ENCODE data around the gene OR2M3.

The OR2M3 gene, protein sequence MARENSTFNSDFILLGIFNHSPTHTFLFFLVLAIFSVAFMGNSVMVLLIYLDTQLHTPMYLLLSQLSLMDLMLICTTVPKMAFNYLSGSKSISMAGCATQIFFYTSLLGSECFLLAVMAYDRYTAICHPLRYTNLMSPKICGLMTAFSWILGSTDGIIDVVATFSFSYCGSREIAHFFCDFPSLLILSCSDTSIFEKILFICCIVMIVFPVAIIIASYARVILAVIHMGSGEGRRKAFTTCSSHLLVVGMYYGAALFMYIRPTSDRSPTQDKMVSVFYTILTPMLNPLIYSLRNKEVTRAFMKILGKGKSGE

DNA sequence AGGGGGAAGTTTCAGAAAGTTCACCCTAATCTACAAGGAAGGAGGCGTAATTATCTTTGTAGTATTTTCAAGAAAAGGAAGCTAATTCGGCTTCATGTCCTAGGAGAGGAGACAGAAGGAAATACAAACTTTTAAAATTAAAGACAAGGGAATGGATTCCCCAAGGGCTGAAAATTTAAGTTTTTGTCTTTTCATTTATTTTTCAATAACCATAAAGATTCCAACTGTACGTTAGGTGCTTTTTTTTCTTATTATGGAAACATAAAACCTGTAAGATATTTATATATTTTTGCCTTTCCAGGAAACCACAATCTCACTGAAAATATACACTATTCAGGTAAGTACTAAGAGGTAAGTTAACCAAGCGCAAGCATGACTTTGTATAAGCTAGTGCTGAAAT, at the start of gene OR2M3:
TSS of gene OR2M3 (plus strand) at position 301 of the 400 bp plus-strand sequence. CDS start 5,803 bp downstream, outside the sequence.
- Histone ChIP-seq H3K9ac (ENCODE audit: low read depth, low read length) (no peak within 1 kb of the TSS), H3K4me1 (ENCODE audit: insufficient read depth, low read length) (no peaks in the 10 kb centered on the region), H3K36me3 (ENCODE audit: insufficient read depth, low read depth, low read length) (no peaks in the 10 kb centered on the region), H3K27me3 (ENCODE audit: insufficient read depth, low read length) (no peaks in the 10 kb centered on the region), H3K9me3 (ENCODE audit: insufficient read depth, low read depth, low read length) (peaks cover 89% of the 10 kb centered on the region), H3K27ac (ENCODE audit: low read length) (no peak within 1 kb of the TSS), H3K4me3 (ENCODE audit: low read length) (no peak within 1 kb of the TSS; the same call in 1 of the 2 replicates)

DNA sequence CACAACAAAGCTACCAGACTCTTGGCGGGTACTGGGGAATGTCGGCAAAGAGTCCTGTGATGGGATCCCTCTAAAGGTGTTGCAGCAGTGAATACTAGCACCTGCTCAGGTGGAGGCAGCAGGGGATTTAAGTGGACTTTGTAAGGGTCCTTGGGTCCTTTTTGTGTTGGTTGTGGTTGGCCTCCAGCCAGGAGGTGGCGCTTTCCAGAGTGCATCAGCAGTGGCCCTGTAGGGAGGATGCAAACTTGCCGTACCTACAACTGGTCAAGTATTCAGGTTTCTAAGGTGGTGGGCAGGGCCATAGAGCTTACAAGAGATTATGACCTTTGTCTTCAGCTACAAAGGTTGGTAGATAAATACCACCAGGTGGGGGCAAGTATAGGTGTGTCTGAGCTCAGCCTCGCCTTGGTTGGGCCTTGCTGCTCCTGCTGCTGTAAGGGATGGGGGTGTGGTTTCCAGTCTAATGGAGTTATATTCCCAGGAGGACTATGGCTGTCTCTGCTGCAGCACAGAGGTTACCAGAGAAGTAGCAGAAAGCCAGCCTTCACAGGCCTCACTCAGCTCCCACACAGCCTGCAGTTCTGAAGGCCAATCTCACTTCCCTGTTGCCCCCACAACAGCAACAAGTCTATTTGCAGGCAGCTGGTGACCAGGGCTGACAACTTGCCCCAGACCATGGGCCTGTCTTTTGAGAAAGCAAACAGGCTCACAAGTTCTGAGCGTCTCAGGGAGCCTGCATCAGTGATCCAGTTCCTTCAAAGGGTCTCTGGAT, 44.8 kb upstream of the OR2M3 start:
- Histone ChIP-seq H3K36me3 (ENCODE audit: insufficient read depth, low read depth, low read length) (no peaks in the 10 kb centered on the region), H3K27me3 (ENCODE audit: insufficient read depth, low read length) (no peaks in the 10 kb centered on the region), H3K9me3 (ENCODE audit: insufficient read depth, low read depth, low read length) (peaks cover 89% of the 10 kb centered on the region), H3K4me1 (ENCODE audit: insufficient read depth, low read length) (no peaks in the 10 kb centered on the region), H3K4me3 (ENCODE audit: low read length) (no peak overlapping the region), H3K27ac (ENCODE audit: low read length) (no peak overlapping the region), H3K9ac (ENCODE audit: low read depth, low read length) (no peak overlapping the region)

DNA sequence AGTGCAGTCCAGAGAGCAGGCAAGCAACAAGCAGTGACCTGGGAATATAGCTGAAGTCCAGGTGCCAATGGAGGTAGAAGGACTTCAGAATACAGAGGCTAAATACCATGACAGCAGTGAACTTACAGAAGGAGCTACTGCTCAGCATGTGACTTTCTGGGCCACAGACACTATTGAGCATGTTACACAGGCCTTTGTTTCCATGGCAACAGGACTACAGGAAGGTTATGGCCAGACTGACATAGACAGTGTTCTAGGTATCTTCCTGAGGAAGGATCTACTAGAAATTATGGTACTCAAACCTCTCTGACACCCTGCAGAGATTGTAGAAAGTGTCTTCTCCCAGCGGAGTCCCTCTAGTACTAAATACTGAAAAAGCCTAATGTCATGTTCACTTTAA, 41.1 kb upstream of the OR2M3 start:
- Histone ChIP-seq H3K9me3 (ENCODE audit: insufficient read depth, low read depth, low read length) (peaks cover 73% of the 10 kb centered on the region), H3K9ac (ENCODE audit: low read depth, low read length) (no peak overlapping the region), H3K4me1 (ENCODE audit: insufficient read depth, low read length) (no peaks in the 10 kb centered on the region), H3K27ac (ENCODE audit: low read length) (no peak overlapping the region), H3K36me3 (ENCODE audit: insufficient read depth, low read depth, low read length) (no peaks in the 10 kb centered on the region), H3K4me3 (ENCODE audit: low read length) (no peak overlapping the region), H3K27me3 (ENCODE audit: insufficient read depth, low read length) (no peaks in the 10 kb centered on the region)

DNA sequence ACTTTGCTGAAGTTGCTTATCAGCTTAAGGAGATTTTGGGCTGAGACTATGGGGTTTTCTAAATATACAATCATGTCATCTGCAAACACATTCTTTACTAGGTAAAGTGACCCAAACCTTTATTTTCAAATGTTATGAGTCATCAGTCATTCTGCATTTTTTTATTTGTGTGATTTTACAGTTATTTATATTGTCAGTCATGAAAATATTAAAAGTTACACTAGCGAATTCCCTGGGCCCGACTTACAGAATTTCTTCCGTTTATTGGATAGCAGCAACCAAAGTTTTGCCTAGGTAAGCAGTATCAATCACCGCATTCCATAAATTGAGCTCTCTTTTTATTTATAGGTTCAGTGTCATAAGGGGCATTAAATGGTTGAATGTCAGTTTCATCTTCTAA, 38.3 kb upstream of the OR2M3 start:
- Histone ChIP-seq H3K4me3 (ENCODE audit: low read length) (no peak overlapping the region), H3K27me3 (ENCODE audit: insufficient read depth, low read length) (no peaks in the 10 kb centered on the region), H3K4me1 (ENCODE audit: insufficient read depth, low read length) (no peaks in the 10 kb centered on the region), H3K27ac (ENCODE audit: low read length) (no peak overlapping the region), H3K36me3 (ENCODE audit: insufficient read depth, low read depth, low read length) (no peaks in the 10 kb centered on the region), H3K9me3 (ENCODE audit: insufficient read depth, low read depth, low read length) (peaks cover 70% of the 10 kb centered on the region), H3K9ac (ENCODE audit: low read depth, low read length) (no peak overlapping the region)

DNA sequence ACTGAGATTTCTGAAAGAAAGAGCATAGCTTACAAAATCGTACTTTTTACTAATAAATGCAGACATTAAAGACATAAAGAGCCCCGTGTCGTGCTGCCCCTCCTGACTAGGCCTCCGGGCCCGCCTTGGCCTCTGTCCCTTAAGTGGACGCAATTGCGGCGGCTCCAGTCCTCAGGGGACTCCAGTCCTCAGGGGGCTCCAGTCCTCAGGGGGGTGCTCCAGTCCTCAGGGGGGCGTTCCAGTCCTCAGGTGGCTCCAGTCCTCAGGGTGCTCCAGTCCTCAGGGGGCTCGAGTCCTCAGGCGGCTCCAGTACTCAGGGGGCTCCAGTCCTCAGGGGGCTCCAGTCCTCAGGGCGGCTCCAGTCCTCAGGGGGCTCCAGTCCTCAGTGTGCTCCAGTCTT, 33.0 kb upstream of the OR2M3 start:
- Histone ChIP-seq H3K9me3 (ENCODE audit: insufficient read depth, low read depth, low read length) (peaks cover 53% of the 10 kb centered on the region), H3K4me1 (ENCODE audit: insufficient read depth, low read length) (no peaks in the 10 kb centered on the region), H3K27me3 (ENCODE audit: insufficient read depth, low read length) (no peaks in the 10 kb centered on the region), H3K36me3 (ENCODE audit: insufficient read depth, low read depth, low read length) (no peaks in the 10 kb centered on the region), H3K9ac (ENCODE audit: low read depth, low read length) (no peak overlapping the region), H3K27ac (ENCODE audit: low read length) (no peak overlapping the region), H3K4me3 (ENCODE audit: low read length) (no peak overlapping the region)

DNA sequence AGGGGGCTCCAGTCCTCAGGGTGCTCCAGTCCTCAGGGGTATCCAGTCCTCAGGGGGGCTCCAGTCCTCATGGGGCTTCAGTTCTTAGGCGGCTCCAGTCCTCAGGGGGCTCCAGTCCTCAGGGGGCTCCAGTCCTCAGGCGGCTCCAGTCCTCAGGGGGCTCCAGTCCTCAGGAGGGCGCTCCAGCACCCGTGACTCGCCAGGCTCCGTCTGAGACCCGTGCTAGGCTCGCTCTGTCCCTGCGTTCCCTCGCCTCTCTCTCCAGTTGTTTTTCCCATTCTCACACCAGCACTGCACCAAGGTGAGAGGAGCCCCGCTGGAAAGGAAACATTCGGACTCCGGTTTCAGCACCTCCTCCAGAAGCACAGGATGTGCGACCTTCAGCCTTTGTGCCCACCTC, 31.9 kb upstream of the OR2M3 start:
- no peaks in the 10 kb centered on the region for H3K27me3 ChIP-seq (ENCODE audit: insufficient read depth, low read length)
- no peak overlapping the region for H3K9ac ChIP-seq (ENCODE audit: low read depth, low read length)
- H3K4me3 ChIP-seq (ENCODE audit: low read length), result no peak overlapping the region

DNA sequence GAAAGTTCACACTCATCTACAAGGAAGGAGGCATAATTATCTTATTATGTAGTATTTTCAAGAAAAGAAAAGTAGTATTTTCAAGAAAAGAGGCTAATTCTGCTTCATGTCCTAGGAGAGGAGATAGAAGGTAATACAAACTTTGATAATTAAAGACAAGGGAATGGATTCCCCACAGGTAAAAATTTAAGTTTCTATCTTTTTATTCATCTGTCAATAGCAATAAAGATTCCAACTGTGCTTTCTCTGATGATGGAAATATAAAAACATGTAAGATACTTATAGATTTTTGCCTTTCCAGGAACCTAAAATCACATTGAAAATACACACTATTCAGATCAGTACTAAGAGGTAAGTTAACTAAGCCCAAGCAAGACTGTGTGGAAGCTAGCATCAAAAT, 22.5 kb upstream of the OR2M3 start, which contains the start of gene OR2M2:
TSS of gene OR2M2 (plus strand) at position 301 of the 400 bp plus-strand sequence. CDS start 5,165 bp downstream, outside the sequence.
- H3K27me3 ChIP-seq (ENCODE audit: insufficient read depth, low read length), result no peaks in the 10 kb centered on the region
- H3K9ac ChIP-seq (ENCODE audit: low read depth, low read length), result no peak within 1 kb of the TSS
- H3K27ac ChIP-seq (ENCODE audit: low read length), result no peak within 1 kb of the TSS
- no peaks in the 10 kb centered on the region for H3K36me3 ChIP-seq (ENCODE audit: insufficient read depth, low read depth, low read length)
- H3K4me1 ChIP-seq (ENCODE audit: insufficient read depth, low read length), result no peaks in the 10 kb centered on the region
- no peak within 1 kb of the TSS; the same call in 1 of the 2 replicates for H3K4me3 ChIP-seq (ENCODE audit: low read length)
- peaks cover 65% of the 10 kb centered on the region for H3K9me3 ChIP-seq (ENCODE audit: insufficient read depth, low read depth, low read length)

More for the DNA sequence above, 31.9 kb upstream of the OR2M3 start:
- H3K9me3 ChIP-seq (ENCODE audit: insufficient read depth, low read depth, low read length), result peaks cover 42% of the 10 kb centered on the region
- H3K36me3 ChIP-seq (ENCODE audit: insufficient read depth, low read depth, low read length), result no peaks in the 10 kb centered on the region
- no peak overlapping the region for H3K27ac ChIP-seq (ENCODE audit: low read length)
- H3K4me1 ChIP-seq (ENCODE audit: insufficient read depth, low read length), result no peaks in the 10 kb centered on the region

DNA sequence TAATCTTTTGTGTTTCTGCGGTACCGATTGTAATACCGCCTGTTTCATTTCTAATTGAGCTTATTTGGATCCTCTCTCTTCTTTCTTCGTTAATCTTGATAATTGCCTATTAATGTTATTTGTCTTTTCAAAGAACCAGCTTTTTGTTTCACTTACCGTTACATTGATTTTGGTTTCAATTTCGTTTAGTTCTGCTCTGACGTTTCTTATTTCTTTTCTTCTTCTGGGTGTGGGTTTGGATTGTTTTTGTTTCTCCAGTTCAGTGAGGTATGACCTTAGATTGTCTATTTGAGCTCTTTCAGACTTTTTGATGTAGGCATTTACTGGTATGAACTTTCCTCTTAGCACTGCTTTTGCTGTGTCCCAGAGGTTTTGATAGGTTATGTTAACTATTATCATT, 13.1 kb upstream of the OR2M3 start:
- H3K36me3 ChIP-seq (ENCODE audit: insufficient read depth, low read depth, low read length), result no peaks in the 10 kb centered on the region
- no peaks in the 10 kb centered on the region for H3K27me3 ChIP-seq (ENCODE audit: insufficient read depth, low read length)
- peaks cover 91% of the 10 kb centered on the region for H3K9me3 ChIP-seq (ENCODE audit: insufficient read depth, low read depth, low read length)
- H3K4me3 ChIP-seq (ENCODE audit: low read length), result no peak overlapping the region
- no peak overlapping the region for H3K9ac ChIP-seq (ENCODE audit: low read depth, low read length)
- H3K27ac ChIP-seq (ENCODE audit: low read length), result no peak overlapping the region
- no peaks in the 10 kb centered on the region for H3K4me1 ChIP-seq (ENCODE audit: insufficient read depth, low read length)

DNA sequence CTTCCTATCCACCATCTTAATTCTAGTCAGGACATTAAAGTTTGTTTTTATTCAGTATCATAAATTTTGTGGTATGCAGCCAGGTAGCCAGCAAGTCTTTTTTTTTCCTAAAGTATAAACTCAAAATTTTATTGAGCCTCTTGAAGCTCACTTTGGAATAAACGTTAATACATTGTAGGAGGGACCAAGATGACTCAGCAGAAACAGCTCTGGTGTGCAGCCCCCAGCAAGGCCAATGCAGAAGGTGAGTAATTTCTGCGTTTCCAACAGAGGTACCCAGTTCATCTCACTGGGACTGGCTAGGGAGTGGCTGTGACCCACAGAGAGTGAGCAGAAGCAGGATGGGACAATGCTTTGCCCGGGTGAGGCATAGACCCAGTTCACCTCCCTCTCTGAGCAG, 9.7 kb upstream of the OR2M3 start:
- no peaks in the 10 kb centered on the region for H3K4me1 ChIP-seq (ENCODE audit: insufficient read depth, low read length)
- no peaks in the 10 kb centered on the region for H3K36me3 ChIP-seq (ENCODE audit: insufficient read depth, low read depth, low read length)
- H3K9me3 ChIP-seq (ENCODE audit: insufficient read depth, low read depth, low read length), result peaks cover 92% of the 10 kb centered on the region
- no peak overlapping the region for H3K4me3 ChIP-seq (ENCODE audit: low read length)
- no peak overlapping the region for H3K27ac ChIP-seq (ENCODE audit: low read length)
- H3K27me3 ChIP-seq (ENCODE audit: insufficient read depth, low read length), result no peaks in the 10 kb centered on the region
- no peak overlapping the region for H3K9ac ChIP-seq (ENCODE audit: low read depth, low read length)

DNA sequence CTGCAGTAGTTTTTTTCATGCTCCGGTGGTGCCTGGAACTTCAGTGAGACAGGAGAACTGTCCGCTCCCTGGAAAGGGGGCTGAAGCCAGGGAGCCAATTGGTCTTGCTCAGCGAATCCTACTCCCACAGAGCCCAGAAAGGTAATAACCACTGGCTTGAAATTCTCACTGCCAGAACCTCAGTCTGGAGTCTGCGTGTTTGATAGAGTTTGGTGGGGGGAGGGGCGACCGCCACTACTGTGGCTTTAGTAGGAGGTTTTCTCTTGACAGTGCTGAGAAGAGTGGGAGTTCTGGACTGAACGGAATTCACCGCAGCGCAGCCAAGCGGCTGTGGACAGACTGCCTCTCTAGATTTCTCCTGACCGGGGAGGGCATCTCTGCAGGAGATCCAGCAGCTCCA, 8.0 kb upstream of the OR2M3 start:
- Histone ChIP-seq H3K27me3 (ENCODE audit: insufficient read depth, low read length) (no peaks in the 10 kb centered on the region), H3K27ac (ENCODE audit: low read length) (no peak overlapping the region), H3K4me1 (ENCODE audit: insufficient read depth, low read length) (no peaks in the 10 kb centered on the region), H3K9ac (ENCODE audit: low read depth, low read length) (no peak overlapping the region), H3K36me3 (ENCODE audit: insufficient read depth, low read depth, low read length) (no peaks in the 10 kb centered on the region), H3K4me3 (ENCODE audit: low read length) (no peak overlapping the region), H3K9me3 (ENCODE audit: insufficient read depth, low read depth, low read length) (peaks cover 91% of the 10 kb centered on the region)

DNA sequence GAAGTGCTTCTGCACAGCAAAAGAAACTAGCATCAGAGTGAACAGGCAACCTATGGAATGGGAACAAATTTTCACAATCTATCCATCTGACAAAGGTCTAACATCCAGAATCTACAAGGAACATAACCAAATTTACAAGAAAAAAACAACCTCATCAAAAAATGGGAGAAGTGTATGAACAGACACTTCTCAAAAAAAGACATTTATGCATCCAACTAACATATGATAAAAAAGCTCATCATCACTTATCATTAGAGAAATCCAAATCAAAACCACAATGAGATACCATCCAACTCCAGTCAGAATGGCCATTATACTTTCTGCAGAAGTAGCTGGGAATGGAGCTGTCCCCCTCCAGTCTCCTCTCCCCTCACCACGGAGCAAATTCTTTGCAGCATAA, 2.9 kb upstream of the OR2M3 start:
- H3K27ac ChIP-seq (ENCODE audit: low read length), result no peak overlapping the region
- no peak overlapping the region for H3K4me3 ChIP-seq (ENCODE audit: low read length)
- H3K36me3 ChIP-seq (ENCODE audit: insufficient read depth, low read depth, low read length), result no peaks in the 10 kb centered on the region
- no peaks in the 10 kb centered on the region for H3K27me3 ChIP-seq (ENCODE audit: insufficient read depth, low read length)
- no peaks in the 10 kb centered on the region for H3K4me1 ChIP-seq (ENCODE audit: insufficient read depth, low read length)
- no peak overlapping the region for H3K9ac ChIP-seq (ENCODE audit: low read depth, low read length)
- peaks cover 94% of the 10 kb centered on the region for H3K9me3 ChIP-seq (ENCODE audit: insufficient read depth, low read depth, low read length)

DNA sequence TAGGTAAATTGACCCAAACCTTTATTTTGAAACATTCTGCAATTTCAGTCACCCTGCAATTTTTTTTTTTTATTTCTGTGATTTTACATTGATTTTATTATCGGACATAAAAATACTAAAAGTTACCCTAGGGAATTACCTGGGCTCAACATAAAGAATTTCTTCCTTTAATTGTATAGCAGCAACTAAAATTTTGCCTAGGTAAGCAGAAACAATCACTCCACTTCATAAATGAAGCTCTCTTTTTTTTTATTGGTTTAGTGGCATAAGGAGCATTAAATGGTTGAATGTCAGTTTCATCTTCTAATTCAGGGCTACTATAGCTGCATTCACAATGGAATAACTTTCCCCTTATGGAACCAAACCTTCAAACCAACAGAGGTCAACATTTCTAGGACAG, 18.8 kb downstream of the OR2M3 start:
- Histone ChIP-seq H3K9me3 (ENCODE audit: insufficient read depth, low read depth, low read length) (peaks cover 88% of the 10 kb centered on the region), H3K27ac (ENCODE audit: low read length) (no peak overlapping the region), H3K36me3 (ENCODE audit: insufficient read depth, low read depth, low read length) (no peaks in the 10 kb centered on the region), H3K27me3 (ENCODE audit: insufficient read depth, low read length) (no peaks in the 10 kb centered on the region), H3K4me1 (ENCODE audit: insufficient read depth, low read length) (no peaks in the 10 kb centered on the region), H3K9ac (ENCODE audit: low read depth, low read length) (no peak overlapping the region), H3K4me3 (ENCODE audit: low read length) (no peak overlapping the region)
